Testis (tissue), 2 donors: ENCODE data around the gene FAM210B.

Experiments
- CTCF ChIP-seq, 3 experiments: fragments of 450-650 bp in 2 of 3; fragments of 200-600 bp in 1 of 3; sonication (generic) in 1 of 3; IDR thresholded peaks; one replicate each; pipeline ENCODE4 v1.5.1; 2016 to 2019; ENCODE audit warnings: antibody characterized with exemption in 3 of 3, mild to moderate bottlenecking in 2 of 3, moderate library complexity in 1 of 3
- POLR2A ChIP-seq: fragments of 450-650 bp; IDR thresholded peaks from one replicate; pipeline ENCODE4 v1.6.1; 2017; ENCODE audit warnings: antibody characterized with exemption, mild to moderate bottlenecking, moderate library complexity

GRCh38 chr20:56382696-56383095 is 23.9 kb downstream of the FAM210B start:
- TF ChIP-seq CTCF (IDR thresholded peaks at IDR 0.05) (no peak), POLR2A (no peak)
